Breast epithelium (tissue), 4 donors: ENCODE results near the gene CEND1. TPM values are rescaled to one million over a fixed set of nuclear protein-coding genes. Genes with fewer than 3 reads are reported as not detected.

Experiments
- DNase-seq, 2 donors: peaks; one replicate each; pipeline ENCODE4 v3.0.0-alpha.2; 2019; ENCODE audit warnings: low spot score in 2 of 2
- H3K27ac ChIP-seq, 2 donors: fragments of 200-600 bp; sonication (generic) in 1 of 2; one replicate each; pipeline ENCODE4 v1.5.1; 2016 to 2019; ENCODE audit warnings: mild to moderate bottlenecking in 1 of 2
- H3K27me3 ChIP-seq, 2 donors: fragments of 200-600 bp; sonication (generic) in 1 of 2; one replicate each; pipeline versions ENCODE4 v1.5.1 to v1.6.0; 2017 to 2019; ENCODE audit warnings: control low read depth in 1 of 2, mild to moderate bottlenecking in 1 of 2
- H3K36me3 ChIP-seq: fragments of 200-600 bp; one replicate; pipeline ENCODE4 v1.5.1; 2019
- H3K4me1 ChIP-seq, 2 donors: fragments of 200-600 bp; sonication (generic); one replicate each; pipeline ENCODE4 v1.5.1; 2016 to 2019; ENCODE audit warnings: control low read depth in 1 of 2
- H3K4me3 ChIP-seq, 3 donors: fragments of 200-600 bp; sonication (generic); 1 replicate in 2 of 3; 2 replicates in 1 of 3; pipeline ENCODE4 v1.5.1; 2016 to 2019; ENCODE audit warnings: mild to moderate bottlenecking in 3 of 3, moderate library complexity in 2 of 3
- H3K9me3 ChIP-seq, 2 donors: fragments of 200-600 bp; sonication (generic) in 1 of 2; one replicate each; pipeline ENCODE4 v1.5.1; 2016 to 2019; ENCODE audit warnings: control low read depth in 1 of 2
- POLR2A ChIP-seq: fragments of 450-650 bp; IDR thresholded peaks from one replicate; pipeline ENCODE4 v1.6.1; 2016; ENCODE audit warnings: antibody characterized with exemption, mild to moderate bottlenecking, moderate library complexity
- POLR2AphosphoS5 ChIP-seq, 3 donors: sonication (generic); formaldehyde crosslinking; IDR thresholded peaks; one replicate each; pipeline ENCODE4 v1.6.1; 2017; ENCODE audit warnings: antibody characterized with exemption in 3 of 3
- intact Hi-C: fragments of 100-400 bp; cut with DNase I; formaldehyde crosslinking; loops from one replicate; pipeline ENCODE4 v1.15.1; 2023; ENCODE audit warnings: low total_unique reads
- total RNA-seq, 3 donors: library from RNA; depleted of rRNA; stranded (reverse); fragments of >200 nt; gene quantifications; one replicate each; pipeline ENCODE4 v1.1.0, GENCODE V29; 2016
- TF ChIP-seq, protein P1 (sequence below), 3 donors: fragments of 450-650 bp; IDR thresholded peaks; one replicate each; pipeline ENCODE4 v1.5.1; 2016 to 2017; ENCODE audit warnings: antibody characterized with exemption in 3 of 3, mild to moderate bottlenecking in 3 of 3, moderate library complexity in 3 of 3

The CEND1 gene
- total RNA-seq, 3 donors from 2014 or later = not detected

GRCh38 chr11:829176-829846, 39.4 kb upstream of the CEND1 start:
- H3K9me3 ChIP-seq = no peaks in the 10 kb centered on the region
- H3K4me3 ChIP-seq = peak overlapping the region; percentile 36 to 79 (median 45)
- peaks cover 37 to 58% of the 10 kb centered on the region in 2 donors for H3K4me1 ChIP-seq
- H3K27ac ChIP-seq = peak overlapping the region; percentile 65 to 94
- no peak for DNase-seq
- peaks cover 1% of the 10 kb centered on the region for H3K36me3 ChIP-seq
- TF ChIP-seq POLR2AphosphoS5 (IDR thresholded peaks at IDR 0.05) (peak in 1 of 3 donors; percentile 37), POLR2A (no peak)
- TF ChIP-seq, protein P1, sequence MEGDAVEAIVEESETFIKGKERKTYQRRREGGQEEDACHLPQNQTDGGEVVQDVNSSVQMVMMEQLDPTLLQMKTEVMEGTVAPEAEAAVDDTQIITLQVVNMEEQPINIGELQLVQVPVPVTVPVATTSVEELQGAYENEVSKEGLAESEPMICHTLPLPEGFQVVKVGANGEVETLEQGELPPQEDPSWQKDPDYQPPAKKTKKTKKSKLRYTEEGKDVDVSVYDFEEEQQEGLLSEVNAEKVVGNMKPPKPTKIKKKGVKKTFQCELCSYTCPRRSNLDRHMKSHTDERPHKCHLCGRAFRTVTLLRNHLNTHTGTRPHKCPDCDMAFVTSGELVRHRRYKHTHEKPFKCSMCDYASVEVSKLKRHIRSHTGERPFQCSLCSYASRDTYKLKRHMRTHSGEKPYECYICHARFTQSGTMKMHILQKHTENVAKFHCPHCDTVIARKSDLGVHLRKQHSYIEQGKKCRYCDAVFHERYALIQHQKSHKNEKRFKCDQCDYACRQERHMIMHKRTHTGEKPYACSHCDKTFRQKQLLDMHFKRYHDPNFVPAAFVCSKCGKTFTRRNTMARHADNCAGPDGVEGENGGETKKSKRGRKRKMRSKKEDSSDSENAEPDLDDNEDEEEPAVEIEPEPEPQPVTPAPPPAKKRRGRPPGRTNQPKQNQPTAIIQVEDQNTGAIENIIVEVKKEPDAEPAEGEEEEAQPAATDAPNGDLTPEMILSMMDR (IDR thresholded peaks at IDR 0.05) = no peak
- intact Hi-C loops = no loop called here
- H3K27me3 ChIP-seq = no peaks in the 10 kb centered on the region

- no peaks in the 10 kb centered on the region for H3K27me3 ChIP-seq
- TF ChIP-seq, protein P1 (IDR thresholded peaks at IDR 0.05) = no peak
- no peak for TF ChIP-seq POLR2A
- TF ChIP-seq POLR2AphosphoS5 (IDR thresholded peaks at IDR 0.05) = no peak
- H3K9me3 ChIP-seq = no peaks in the 10 kb centered on the region
- peaks cover 8% of the 10 kb centered on the region for H3K36me3 ChIP-seq
- H3K27ac ChIP-seq = peak overlapping the region; percentile 79 to 94
- H3K4me1 ChIP-seq = peaks cover 37 to 55% of the 10 kb centered on the region in 2 donors
- peak overlapping the region; percentile 36 to 79 (median 45) for H3K4me3 ChIP-seq
- no peak for DNase-seq
- intact Hi-C loops = no loop called here
Measured at GRCh38 chr11:828506-829175, 38.8 kb upstream of the CEND1 start.

- H3K27me3 ChIP-seq = no peaks in the 10 kb centered on the region
- H3K27ac ChIP-seq = peak within 1 kb of the TSS; percentile 79 to 94
- H3K4me3 ChIP-seq = peak within 1 kb of the TSS; percentile 39 to 79 (median 60)
- intact Hi-C loops = no loop called here
- TF ChIP-seq, protein P1 (IDR thresholded peaks at IDR 0.05) = no peak
- TF ChIP-seq POLR2AphosphoS5 (IDR thresholded peaks at IDR 0.05) = no peak
- TF ChIP-seq POLR2A = no peak
- peaks cover 9% of the 10 kb centered on the region for H3K36me3 ChIP-seq
- peaks cover 37 to 55% of the 10 kb centered on the region in 2 donors for H3K4me1 ChIP-seq
- H3K9me3 ChIP-seq = no peaks in the 10 kb centered on the region
- DNase-seq = no peak
Measured at GRCh38 chr11:827897-828192, 38.0 kb upstream of the CEND1 start, which contains the start of gene CRACR2B. Gene CRACR2B, plus strand, starts transcription at chr11:827919. Its CDS starts 689 bp downstream, at chr11:828608.

- intact Hi-C loops = no loop called here
- DNase-seq = no peak
- Histone ChIP-seq H3K27me3 (no peaks in the 10 kb centered on the region), H3K27ac (peak overlapping the region; percentile 79 to 94), H3K36me3 (peaks cover 9% of the 10 kb centered on the region), H3K4me3 (peak overlapping the region; percentile 39 to 79 (median 60)), H3K4me1 (peaks cover 33 to 56% of the 10 kb centered on the region in 2 donors), H3K9me3 (no peaks in the 10 kb centered on the region)
- TF ChIP-seq POLR2AphosphoS5 (IDR thresholded peaks at IDR 0.05) = peak in 1 of 3 donors; percentile 38
- no peak for TF ChIP-seq POLR2A
Measured at GRCh38 chr11:827146-827896, 37.4 kb upstream of the CEND1 start.

DNA sequence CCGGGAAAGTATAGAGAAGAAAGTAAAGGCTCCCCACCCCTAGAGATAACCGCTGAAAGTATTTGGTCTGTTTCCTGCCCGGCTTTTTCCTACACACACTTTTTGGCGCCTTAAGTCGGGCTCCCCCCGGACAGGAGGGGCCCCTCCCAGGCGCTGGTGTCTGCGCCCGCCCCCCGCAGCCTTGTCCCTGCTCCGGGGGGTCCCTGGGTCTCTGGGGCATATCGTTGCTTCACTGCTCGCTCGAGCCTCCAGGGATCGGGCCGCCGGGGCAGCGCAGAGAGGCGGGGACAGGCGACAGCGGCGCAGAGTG, 36.9 kb upstream of the CEND1 start:
- intact Hi-C loops = no loop called here
- DNase-seq = no peak
- Histone ChIP-seq H3K4me3 (peak overlapping the region; percentile 39 to 79 (median 60)), H3K9me3 (no peaks in the 10 kb centered on the region), H3K36me3 (peaks cover 9% of the 10 kb centered on the region), H3K4me1 (peaks cover 28 to 57% of the 10 kb centered on the region in 2 donors), H3K27me3 (no peaks in the 10 kb centered on the region), H3K27ac (peak overlapping the region; percentile 79 to 94)
- TF ChIP-seq, protein P1 (IDR thresholded peaks at IDR 0.05) = no peak
- TF ChIP-seq POLR2A (no peak), POLR2AphosphoS5 (IDR thresholded peaks at IDR 0.05) (no peak)
